Neutrophil (primary cell): ENCODE results near the gene POLR3B.
"Not testable (repeated sequence)": the region's sequence is repeated elsewhere in the genome, so short reads cannot be mapped to it uniquely, and the experiment has no call there.

Source experiments
- H3K27ac ChIP-seq: fragments of 200-600 bp; sonication (generic); 2 replicates; pipeline ENCODE4 v1.5.1; 2016; ENCODE audit warnings: mild to moderate bottlenecking, moderate library complexity
- H3K27me3 ChIP-seq: fragments of 200-600 bp; sonication (generic); 2 replicates; pipeline ENCODE4 v1.6.0; 2016; ENCODE audit warnings: mild to moderate bottlenecking
- H3K36me3 ChIP-seq: fragments of 200-600 bp; sonication (generic); 2 replicates; pipeline ENCODE4 v1.5.1; 2017
- H3K4me1 ChIP-seq, 2 experiments: fragments of 200-600 bp in 1 of 2; sonication (generic) in 1 of 2; 1 replicate in 1 of 2; 2 replicates in 1 of 2; pipeline versions ENCODE4 v1.5.1 to v1.6.1; 2013 to 2016; ENCODE audit warnings: low read depth in 1 of 2, low read length in 1 of 2, mild to moderate bottlenecking in 1 of 2, moderate library complexity in 1 of 2; ENCODE audit not compliant: control insufficient read depth in 1 of 2, insufficient read depth in 1 of 2
- H3K4me3 ChIP-seq, 2 experiments: fragments of 200-600 bp in 1 of 2; sonication (generic) in 1 of 2; 1 replicate in 1 of 2; 2 replicates in 1 of 2; pipeline ENCODE4 v1.5.1; 2013 to 2016; ENCODE audit warnings: low read depth in 1 of 2, low read length in 1 of 2, mild to moderate bottlenecking in 1 of 2, moderate library complexity in 1 of 2
- H3K9me3 ChIP-seq: fragments of 200-600 bp; sonication (generic); 2 replicates; pipeline ENCODE4 v1.5.1; 2016
- TF ChIP-seq, protein P1 (sequence below): fragments of 200-600 bp; sonication (generic); IDR thresholded peaks from 2 replicates; pipeline ENCODE4 v1.5.1; 2016; ENCODE audit warnings: antibody characterized with exemption

POLR3B gene

GRCh38 chr12:106378788-106379187, 21.2 kb downstream of the POLR3B start:
- TF ChIP-seq, protein P1, sequence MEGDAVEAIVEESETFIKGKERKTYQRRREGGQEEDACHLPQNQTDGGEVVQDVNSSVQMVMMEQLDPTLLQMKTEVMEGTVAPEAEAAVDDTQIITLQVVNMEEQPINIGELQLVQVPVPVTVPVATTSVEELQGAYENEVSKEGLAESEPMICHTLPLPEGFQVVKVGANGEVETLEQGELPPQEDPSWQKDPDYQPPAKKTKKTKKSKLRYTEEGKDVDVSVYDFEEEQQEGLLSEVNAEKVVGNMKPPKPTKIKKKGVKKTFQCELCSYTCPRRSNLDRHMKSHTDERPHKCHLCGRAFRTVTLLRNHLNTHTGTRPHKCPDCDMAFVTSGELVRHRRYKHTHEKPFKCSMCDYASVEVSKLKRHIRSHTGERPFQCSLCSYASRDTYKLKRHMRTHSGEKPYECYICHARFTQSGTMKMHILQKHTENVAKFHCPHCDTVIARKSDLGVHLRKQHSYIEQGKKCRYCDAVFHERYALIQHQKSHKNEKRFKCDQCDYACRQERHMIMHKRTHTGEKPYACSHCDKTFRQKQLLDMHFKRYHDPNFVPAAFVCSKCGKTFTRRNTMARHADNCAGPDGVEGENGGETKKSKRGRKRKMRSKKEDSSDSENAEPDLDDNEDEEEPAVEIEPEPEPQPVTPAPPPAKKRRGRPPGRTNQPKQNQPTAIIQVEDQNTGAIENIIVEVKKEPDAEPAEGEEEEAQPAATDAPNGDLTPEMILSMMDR, result no peak
- H3K27ac ChIP-seq, result no peak overlapping the region
- H3K27me3 ChIP-seq, result no peaks in the 10 kb centered on the region
- H3K4me3 ChIP-seq, result no peak overlapping the region
- no peaks in the 10 kb centered on the region for H3K4me1 ChIP-seq
- H3K9me3 ChIP-seq, result peaks cover 7% of the 10 kb centered on the region
- peaks cover 44% of the 10 kb centered on the region for H3K36me3 ChIP-seq

GRCh38 chr12:106380954-106381353, 23.4 kb downstream of the POLR3B start:
- Histone ChIP-seq H3K36me3 (peaks cover 44% of the 10 kb centered on the region), H3K27ac (no peak overlapping the region), H3K4me3 (no peak overlapping the region), H3K9me3 (peaks cover 7% of the 10 kb centered on the region), H3K27me3 (no peaks in the 10 kb centered on the region), H3K4me1 (no peaks in the 10 kb centered on the region)
- TF ChIP-seq, protein P1, result no peak

DNA sequence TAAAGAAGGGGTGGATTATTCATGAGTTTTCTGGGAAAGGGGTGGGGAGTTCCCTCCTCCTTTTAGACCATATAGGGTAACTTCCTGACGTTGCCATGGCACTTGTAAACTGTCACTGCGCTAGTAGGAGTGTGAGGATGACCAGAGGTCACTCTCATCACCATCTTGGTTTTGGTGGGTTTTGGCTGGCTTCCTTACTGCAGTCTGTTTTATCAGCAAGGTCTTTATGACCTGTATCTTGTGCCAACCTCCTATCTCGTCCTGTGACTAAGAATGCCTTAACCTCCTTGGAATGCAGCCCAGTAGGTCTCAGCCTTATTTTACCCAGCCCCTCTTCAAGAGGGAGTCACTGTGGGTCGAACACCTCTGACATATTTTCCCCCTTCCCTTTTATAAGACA, 24.3 kb downstream of the POLR3B start:
- H3K36me3 ChIP-seq, result peaks cover 38% of the 10 kb centered on the region
- H3K4me3 ChIP-seq, H3K27ac ChIP-seq, H3K27me3 ChIP-seq, H3K9me3 ChIP-seq, H3K4me1 ChIP-seq: not testable (repeated sequence)

GRCh38 chr12:106386813-106387535, 29.4 kb downstream of the POLR3B start:
- TF ChIP-seq, protein P1, result no peak
- Histone ChIP-seq H3K27ac (no peak overlapping the region), H3K4me1 (no peaks in the 10 kb centered on the region), H3K9me3 (peaks cover 4% of the 10 kb centered on the region), H3K27me3 (no peaks in the 10 kb centered on the region), H3K36me3 (peaks cover 14% of the 10 kb centered on the region), H3K4me3 (no peak overlapping the region)

- Histone ChIP-seq H3K27me3 (no peaks in the 10 kb centered on the region), H3K4me1 (no peaks in the 10 kb centered on the region), H3K36me3 (peaks cover 7% of the 10 kb centered on the region), H3K9me3 (no peaks in the 10 kb centered on the region), H3K27ac (no peak overlapping the region), H3K4me3 (no peak overlapping the region)
- TF ChIP-seq, protein P1, result no peak
These were observed 30.4 kb downstream of the POLR3B start for GRCh38 chr12:106387848-106388377.

GRCh38 chr12:106389151-106389550, 31.6 kb downstream of the POLR3B start:
- TF ChIP-seq, protein P1, result no peak
- Histone ChIP-seq H3K27me3 (no peaks in the 10 kb centered on the region), H3K9me3 (no peaks in the 10 kb centered on the region), H3K27ac (no peak overlapping the region), H3K4me3 (no peak overlapping the region), H3K4me1 (no peaks in the 10 kb centered on the region), H3K36me3 (peaks cover 15% of the 10 kb centered on the region)
